Hematopoietic multipotent progenitor cell treated with erythropoietin and hydrocortisone succinate and interleukin-3 and kit ligand, for 6 days (in vitro differentiated cells): ENCODE results near the gene MYO3B.
A peak's percentile ranks its signal among the peaks of the same experiment; 100 is the strongest.

Source experiments
- DNase-seq: peaks from one replicate; pipeline ENCODE4 v3.0.0-alpha.2; 2015

Gene MYO3B

GRCh38 chr2:170307555-170308351 is 129.8 kb downstream of the MYO3B start:
- no peak for DNase-seq

GRCh38 chr2:170310876-170311502 is 133.0 kb downstream of the MYO3B start:
- no peak for DNase-seq

GRCh38 chr2:170313347-170313991 is 135.5 kb downstream of the MYO3B start:
- no peak for DNase-seq

GRCh38 chr2:170313992-170314348 is 136.0 kb downstream of the MYO3B start:
- DNase-seq, result no peak

GRCh38 chr2:170314744-170315447 is 136.9 kb downstream of the MYO3B start:
- DNase-seq, result no peak

GRCh38 chr2:170320948-170321347 is 143.0 kb downstream of the MYO3B start:
- no peak for DNase-seq

- no peak for DNase-seq
Observed at GRCh38 chr2:170321526-170321925, 143.6 kb downstream of the MYO3B start.

- DNase-seq, result no peak
Observed at GRCh38 chr2:170322140-170322766, 144.3 kb downstream of the MYO3B start.

- DNase-seq, result no peak
Observed at GRCh38 chr2:170323743-170324142, 145.8 kb downstream of the MYO3B start.

GRCh38 chr2:170324640-170325046 is 146.7 kb downstream of the MYO3B start:
- peak; percentile 78 for DNase-seq

GRCh38 chr2:170330881-170331280 is 152.9 kb downstream of the MYO3B start:
- no peak for DNase-seq

GRCh38 chr2:170332676-170333402 is 154.9 kb downstream of the MYO3B start:
- DNase-seq, result no peak

GRCh38 chr2:170335351-170335750 is 157.4 kb downstream of the MYO3B start:
- DNase-seq, result no peak

GRCh38 chr2:170336408-170336807 is 158.5 kb downstream of the MYO3B start:
- no peak for DNase-seq

- DNase-seq, result no peak
Observed at GRCh38 chr2:170336916-170337315, 159.0 kb downstream of the MYO3B start.

- DNase-seq, result no peak
Observed at GRCh38 chr2:170339322-170339721, 161.4 kb downstream of the MYO3B start.

- peak; percentile 20 for DNase-seq
Observed at GRCh38 chr2:170339750-170340692, 162.1 kb downstream of the MYO3B start.

- no peak for DNase-seq
Observed at GRCh38 chr2:170340693-170341068, 162.7 kb downstream of the MYO3B start.

GRCh38 chr2:170341684-170342623 is 164.0 kb downstream of the MYO3B start:
- no peak for DNase-seq
